Natural killer cell treated with Interleukin-12 subunit alpha and Interleukin-12 subunit beta and Interleukin-15 and Interleukin-18, amount 100 ng/mL, for 72 hours (primary cell): ENCODE data around the gene CSNK2B. TPM values are rescaled to one million over a fixed set of nuclear protein-coding genes. Genes with fewer than 3 reads are reported as not detected.

Experiments
- ATAC-seq, 2 donors: fragments of 150-1000 bp; cut with Tn5 transposase in 1 of 2; sonication (Bioruptor Pico), chemical (Tn5 transposase) in 1 of 2; 2 replicates each; pipeline ENCODE4 v1.10.0; 2021
- DNase-seq: peaks from one replicate; pipeline ENCODE4 v3.0.0; 2022; ENCODE audit warnings: low spot score
- H3K27ac Mint-ChIP-seq, 2 donors: 1 replicate in 1 of 2; 2 replicates in 1 of 2; pipeline ENCODE4 v1.8.0; 2022; ENCODE audit warnings: mixed read lengths in 2 of 2, mild to moderate bottlenecking in 1 of 2, moderate library complexity in 1 of 2
- H3K27me3 Mint-ChIP-seq, 2 donors: 1 replicate in 1 of 2; 2 replicates in 1 of 2; pipeline ENCODE4 v1.8.0; 2022; ENCODE audit warnings: mixed read lengths in 2 of 2
- H3K36me3 Mint-ChIP-seq: one replicate; pipeline ENCODE4 v1.8.0; 2022; ENCODE audit warnings: mixed read lengths
- H3K4me1 Mint-ChIP-seq, 2 donors: 1 replicate in 1 of 2; 2 replicates in 1 of 2; pipeline ENCODE4 v1.8.0; 2022; ENCODE audit warnings: low read depth in 2 of 2, mixed read lengths in 2 of 2, mild to moderate bottlenecking in 1 of 2
- H3K4me3 Mint-ChIP-seq: one replicate; pipeline ENCODE4 v1.8.0; 2022; ENCODE audit warnings: mixed read lengths
- H3K9me3 Mint-ChIP-seq: 2 replicates; pipeline ENCODE4 v1.8.0; 2022; ENCODE audit warnings: mixed read lengths
- total RNA-seq, 2 donors: library from RNA; stranded (reverse); gene quantifications; one replicate each; pipeline ENCODE4 v1.2.3, GENCODE V29; 2022

CSNK2B gene
- total RNA-seq, 2 donors from 2014 or later = 205 to 247 TPM

DNA sequence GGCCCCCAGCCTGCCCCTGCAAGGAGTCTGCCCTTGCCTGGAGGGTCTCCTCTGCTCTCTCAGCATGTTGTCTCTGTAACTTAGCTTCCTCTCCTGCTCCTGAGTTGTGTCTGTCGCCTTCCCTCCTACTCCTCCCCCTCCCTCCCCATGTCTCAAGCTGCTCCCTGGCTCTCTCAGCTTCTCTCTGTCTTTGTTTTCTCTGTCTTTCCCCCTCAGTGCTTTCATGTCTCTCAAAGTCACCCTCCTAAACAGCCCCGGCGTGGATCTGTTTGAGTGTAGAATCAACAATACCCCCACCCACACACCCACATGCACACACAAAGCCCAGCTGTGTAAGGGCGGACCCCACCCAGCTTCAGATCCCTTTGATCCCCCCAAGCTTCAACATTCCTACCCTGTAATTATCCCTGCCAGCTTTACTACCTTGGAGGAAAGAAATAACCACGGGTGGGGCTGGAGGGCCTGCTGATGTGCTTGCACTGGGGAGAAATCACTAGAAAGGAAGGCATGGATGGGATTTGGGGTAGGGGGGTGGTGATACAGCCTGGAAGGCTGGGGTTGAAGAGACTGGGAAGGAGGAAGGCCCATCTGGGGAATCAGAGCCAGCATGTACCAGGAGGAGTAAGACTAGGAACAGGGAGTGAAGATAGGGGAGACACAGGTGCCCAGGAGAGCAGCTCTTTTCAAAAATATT is 48.3 kb downstream of the CSNK2B start:
- ATAC-seq (no peak), DNase-seq (no peak)
- peaks cover 12 to 17% of the 10 kb centered on the region in 2 donors for H3K4me1 Mint-ChIP-seq
- no peaks in the 10 kb centered on the region for H3K9me3 Mint-ChIP-seq
- H3K27me3 Mint-ChIP-seq = peaks cover 0 to 2% of the 10 kb centered on the region in 2 donors
- H3K4me3 Mint-ChIP-seq = no peak overlapping the region
- H3K36me3 Mint-ChIP-seq = no peaks in the 10 kb centered on the region
- H3K27ac Mint-ChIP-seq = no peak overlapping the region

DNA sequence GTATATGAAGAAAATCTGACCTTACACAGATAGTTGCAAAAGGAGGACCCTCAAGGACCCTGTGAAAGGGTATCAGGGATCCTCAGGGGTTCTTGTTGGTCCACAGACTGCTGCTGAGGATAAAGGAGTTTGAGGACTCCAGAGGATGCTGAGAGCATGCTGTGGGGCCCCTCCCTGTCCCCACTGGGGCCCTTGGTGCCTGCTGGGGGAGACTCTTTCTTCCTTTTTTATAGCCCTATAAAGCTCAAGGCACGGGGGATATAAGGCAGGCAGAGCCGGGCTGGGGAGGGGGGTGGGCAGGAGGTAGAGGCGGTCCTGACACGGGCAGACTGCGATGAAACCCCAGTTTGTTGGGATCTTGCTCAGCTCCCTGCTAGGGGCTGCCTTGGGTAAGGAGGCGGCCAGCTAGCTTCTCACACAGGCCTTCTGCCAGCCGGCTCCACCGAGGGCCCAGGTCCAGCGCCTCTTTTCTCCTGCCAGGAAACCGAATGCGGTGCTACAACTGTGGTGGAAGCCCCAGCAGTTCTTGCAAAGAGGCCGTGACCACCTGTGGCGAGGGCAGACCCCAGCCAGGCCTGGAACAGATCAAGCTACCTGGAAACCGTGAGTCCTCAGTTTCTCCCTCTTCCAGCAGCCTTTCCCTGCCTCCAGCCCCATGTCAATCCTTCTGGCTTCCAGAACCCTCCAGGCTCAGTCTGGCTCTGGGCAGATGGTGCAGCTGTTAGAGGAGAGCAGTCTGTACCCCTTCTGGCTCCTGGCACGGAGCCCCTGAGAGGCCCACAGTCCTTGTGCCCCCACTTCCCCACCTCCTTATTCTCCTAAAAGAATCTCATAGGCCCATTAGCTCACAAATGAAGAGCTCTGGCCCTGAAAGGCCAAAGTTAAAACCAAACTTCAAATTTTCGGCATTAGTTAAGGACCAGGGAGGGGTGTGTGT is 49.4 kb downstream of the CSNK2B start, which contains the start of gene LY6G6D:
TSS of gene LY6G6D (plus strand) at position 327 of the 937 bp plus-strand sequence. CDS start at position 335, 8 bp downstream.
- no peaks in the 10 kb centered on the region for H3K36me3 Mint-ChIP-seq
- DNase-seq (no peak), ATAC-seq (no peak)
- no peak within 1 kb of the TSS for H3K27ac Mint-ChIP-seq
- H3K4me1 Mint-ChIP-seq = peaks cover 12 to 17% of the 10 kb centered on the region in 2 donors
- H3K9me3 Mint-ChIP-seq = no peaks in the 10 kb centered on the region
- peaks cover 0 to 2% of the 10 kb centered on the region in 2 donors for H3K27me3 Mint-ChIP-seq
- H3K4me3 Mint-ChIP-seq = no peak within 1 kb of the TSS

DNA sequence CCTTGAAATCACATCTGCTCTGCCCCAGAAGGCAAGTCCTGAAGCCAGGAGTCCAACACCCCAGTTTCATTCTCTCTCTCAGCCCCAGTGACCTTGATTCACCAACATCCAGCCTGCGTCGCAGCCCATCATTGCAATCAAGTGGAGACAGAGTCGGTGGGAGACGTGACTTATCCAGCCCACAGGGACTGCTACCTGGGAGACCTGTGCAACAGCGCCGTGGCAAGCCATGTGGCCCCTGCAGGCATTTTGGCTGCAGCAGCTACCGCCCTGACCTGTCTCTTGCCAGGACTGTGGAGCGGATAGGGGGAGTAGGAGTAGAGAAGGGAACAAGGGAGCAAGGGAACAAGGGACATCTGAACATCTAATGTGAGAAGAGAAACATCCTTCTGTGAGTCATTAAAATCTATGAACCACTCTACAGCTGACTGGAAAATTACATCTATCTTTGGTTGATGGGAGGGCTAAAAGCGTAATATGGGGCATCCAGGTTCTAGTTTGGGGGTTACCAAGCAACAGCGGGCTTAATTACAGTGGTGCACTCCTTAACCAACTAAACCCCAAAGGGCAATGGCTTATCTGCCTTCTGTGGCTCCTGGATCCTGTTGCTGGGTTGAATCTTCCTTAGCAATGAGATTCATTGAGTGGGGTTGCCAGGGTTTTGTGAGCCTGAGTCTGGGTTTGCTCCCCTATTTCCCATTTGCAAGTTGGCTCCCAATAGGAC is 51.8 kb downstream of the CSNK2B start:
- Mint-ChIP-seq H3K4me1 (no peaks in the 10 kb centered on the region), H3K4me3 (no peak overlapping the region), H3K27me3 (peaks cover 0 to under 1% of the 10 kb centered on the region in 2 donors), H3K9me3 (no peaks in the 10 kb centered on the region), H3K36me3 (no peaks in the 10 kb centered on the region), H3K27ac (no peak overlapping the region)
- no peak for DNase-seq
- ATAC-seq = no peak

DNA sequence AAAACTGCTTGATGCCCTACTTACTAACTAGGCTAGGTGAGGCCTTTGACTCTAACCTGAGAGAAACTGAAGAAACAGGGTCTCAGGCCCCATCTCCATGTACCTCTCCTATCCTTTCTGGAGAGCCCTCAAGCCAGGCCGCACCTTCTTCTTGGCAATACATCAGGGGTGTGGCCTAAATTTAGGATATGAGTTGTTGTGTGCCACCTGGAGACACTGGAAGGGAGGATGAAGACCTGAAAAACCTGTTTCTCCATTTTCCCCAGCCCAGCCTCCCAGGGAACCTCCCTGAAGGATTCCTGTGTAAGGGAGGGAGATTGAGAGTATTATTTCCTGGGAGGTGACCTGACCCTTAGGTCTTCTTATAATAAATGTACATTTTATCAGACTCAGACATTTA is 52.4 kb downstream of the CSNK2B start:
- Mint-ChIP-seq H3K27me3 (no peaks in the 10 kb centered on the region), H3K27ac (no peak overlapping the region), H3K36me3 (no peaks in the 10 kb centered on the region), H3K4me3 (no peak overlapping the region), H3K9me3 (no peaks in the 10 kb centered on the region), H3K4me1 (peaks cover 1 to 2% of the 10 kb centered on the region in 2 donors)
- DNase-seq = no peak
- no peak for ATAC-seq

DNA sequence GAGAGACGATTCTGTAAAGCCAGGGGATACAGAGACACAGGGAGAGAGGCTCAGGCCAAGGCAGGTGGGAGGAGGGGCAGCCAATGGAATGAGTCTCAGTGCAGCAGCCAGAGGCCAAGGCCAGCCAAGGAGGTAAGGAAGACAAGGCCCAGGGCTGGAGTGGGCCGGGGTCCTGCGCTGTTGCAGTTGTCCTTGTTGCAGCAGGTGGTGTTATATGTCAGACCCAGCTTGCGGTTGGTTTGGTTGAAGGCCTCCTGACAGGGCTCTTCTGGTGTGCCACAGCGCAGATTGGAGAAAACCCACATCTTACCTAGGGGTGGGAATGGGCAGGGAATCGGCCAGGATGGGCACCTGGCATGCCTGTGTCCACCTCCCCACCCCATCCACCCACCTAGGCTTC is 53.1 kb downstream of the CSNK2B start:
- peaks cover 6 to 10% of the 10 kb centered on the region in 2 donors for H3K4me1 Mint-ChIP-seq
- no peak for DNase-seq
- H3K9me3 Mint-ChIP-seq = no peaks in the 10 kb centered on the region
- no peak for ATAC-seq
- no peaks in the 10 kb centered on the region for H3K36me3 Mint-ChIP-seq
- no peaks in the 10 kb centered on the region for H3K27me3 Mint-ChIP-seq
- no peak overlapping the region for H3K27ac Mint-ChIP-seq
- no peak overlapping the region for H3K4me3 Mint-ChIP-seq

Other genes starting within 250 kb of the CSNK2B start
- 10 to 100 TPM; 34.9 to 37.4 TPM for gene MICB, start 167.9 kb upstream of the CSNK2B start, total RNA-seq
- not detected for gene MCCD1, start 137.1 kb upstream of the CSNK2B start, total RNA-seq
- gene DDX39B, start 124.1 kb upstream of the CSNK2B start, total RNA-seq = 100 to 1,000 TPM; 469 to 713 TPM
- 1 to 10 TPM; 1.4 to 2.3 TPM for gene ATP6V1G2, start 119.5 kb upstream of the CSNK2B start, total RNA-seq
- gene NFKBIL1, start 118.5 kb upstream of the CSNK2B start, total RNA-seq = 10 to 100 TPM; 16.8 to 17.0 TPM
- 1,000 to 10,000 TPM; 1,187 to 3,727 TPM for gene LTA, start 93.8 kb upstream of the CSNK2B start, total RNA-seq
- 100 to 1,000 TPM; 320 to 420 TPM for gene TNF, start 90.5 kb upstream of the CSNK2B start, total RNA-seq
- 100 to 1,000 TPM; 110 to 153 TPM for gene LTB, start 83.7 kb upstream of the CSNK2B start, total RNA-seq
- 10 to 100 TPM; 15.5 to 34.6 TPM for gene LST1, start 79.8 kb upstream of the CSNK2B start, total RNA-seq
- 10 to 100 TPM; 65.5 to 91.6 TPM for gene NCR3, start 73.1 kb upstream of the CSNK2B start, total RNA-seq
- 10 to 100 TPM in 1 of 2 donors, 1 to 10 TPM in 1; 9.3 to 20.0 TPM for gene AIF1, start 50.8 kb upstream of the CSNK2B start, total RNA-seq
- 100 to 1,000 TPM; 224 to 345 TPM for gene PRRC2A, start 45.4 kb upstream of the CSNK2B start, total RNA-seq
- gene BAG6, start 13.4 kb upstream of the CSNK2B start, total RNA-seq = 100 to 1,000 TPM; 284 to 337 TPM
- 1 to 10 TPM in 1 of 2 donors, under 1 TPM in 1; 0.76 to 1.3 TPM for gene APOM, start 10.2 kb upstream of the CSNK2B start, total RNA-seq
- 10 to 100 TPM; 26.9 to 34.0 TPM for gene C6orf47, start 5.3 kb upstream of the CSNK2B start, total RNA-seq
- gene GPANK1, start 1.1 kb upstream of the CSNK2B start, total RNA-seq = 10 to 100 TPM; 34.5 to 40.9 TPM
- 10 to 100 TPM; 24.0 to 37.9 TPM for gene LY6G5B, start 3.9 kb downstream of the CSNK2B start, total RNA-seq
- 1 to 10 TPM; 5.4 to 8.8 TPM for gene LY6G5C, start 15.0 kb downstream of the CSNK2B start, total RNA-seq
- gene ABHD16A, start 37.2 kb downstream of the CSNK2B start, total RNA-seq = 10 to 100 TPM; 60.6 to 77.5 TPM
- gene LY6G6F, start 40.8 kb downstream of the CSNK2B start, total RNA-seq = not detected
- gene LY6G6D, start 49.3 kb downstream of the CSNK2B start, total RNA-seq = not detected
- not detected for gene LY6G6C, start 55.7 kb downstream of the CSNK2B start, total RNA-seq
- gene MPIG6B, start 57.3 kb downstream of the CSNK2B start, total RNA-seq = under 1 TPM in 1 of 2 donors, not detected in 1; 0.21 TPM
- 10 to 100 TPM; 18.8 to 24.4 TPM for gene DDAH2, start 63.2 kb downstream of the CSNK2B start, total RNA-seq
- 100 to 1,000 TPM; 468 to 581 TPM for gene CLIC1, start 70.5 kb downstream of the CSNK2B start, total RNA-seq
- gene MSH5, start 73.9 kb downstream of the CSNK2B start, total RNA-seq = 100 to 1,000 TPM in 1 of 2 donors, 10 to 100 TPM in 1; 36.2 to 154 TPM
- gene SAPCD1, start 96.6 kb downstream of the CSNK2B start, total RNA-seq = 10 to 100 TPM in 1 of 2 donors, 1 to 10 TPM in 1; 9.2 to 25.2 TPM
- gene VWA7, start 111.2 kb downstream of the CSNK2B start, total RNA-seq = 1 to 10 TPM; 1.4 to 2.1 TPM
- gene VARS1, start 129.7 kb downstream of the CSNK2B start, total RNA-seq = 100 to 1,000 TPM in 1 of 2 donors, 10 to 100 TPM in 1; 90.7 to 226 TPM
- gene LSM2, start 140.9 kb downstream of the CSNK2B start, total RNA-seq = 100 to 1,000 TPM in 1 of 2 donors, 10 to 100 TPM in 1; 94.6 to 113 TPM
- 1 to 10 TPM; 1.7 to 4.1 TPM for gene HSPA1L, start 149.2 kb downstream of the CSNK2B start, total RNA-seq
- 100 to 1,000 TPM; 160 to 262 TPM for gene HSPA1A, start 149.5 kb downstream of the CSNK2B start, total RNA-seq
- gene HSPA1B, start 161.7 kb downstream of the CSNK2B start, total RNA-seq = 100 to 1,000 TPM; 107 to 113 TPM
- gene NEU1, start 196.7 kb downstream of the CSNK2B start, total RNA-seq = 10 to 100 TPM; 37.2 to 46.6 TPM
- gene SLC44A4, start 212.9 kb downstream of the CSNK2B start, total RNA-seq = not detected
- gene EHMT2, start 231.6 kb downstream of the CSNK2B start, total RNA-seq = 10 to 100 TPM; 34.4 to 69.1 TPM
- gene ZBTB12, start 236.0 kb downstream of the CSNK2B start, total RNA-seq = 1 to 10 TPM; 1.4 to 2.9 TPM